RKO (cell line): ENCODE measurements around the gene EIF5.
A peak's percentile ranks its signal among the peaks of the same experiment; 100 is the strongest.
"Not testable (repeated sequence)": the region's sequence is repeated elsewhere in the genome, so short reads cannot be mapped to it uniquely, and the experiment has no call there.

Experiments
- DNase-seq: peaks from one replicate; pipeline ENCODE4 v3.0.0-alpha.2; 2016; ENCODE audit warnings: low spot score

The EIF5 gene

DNA sequence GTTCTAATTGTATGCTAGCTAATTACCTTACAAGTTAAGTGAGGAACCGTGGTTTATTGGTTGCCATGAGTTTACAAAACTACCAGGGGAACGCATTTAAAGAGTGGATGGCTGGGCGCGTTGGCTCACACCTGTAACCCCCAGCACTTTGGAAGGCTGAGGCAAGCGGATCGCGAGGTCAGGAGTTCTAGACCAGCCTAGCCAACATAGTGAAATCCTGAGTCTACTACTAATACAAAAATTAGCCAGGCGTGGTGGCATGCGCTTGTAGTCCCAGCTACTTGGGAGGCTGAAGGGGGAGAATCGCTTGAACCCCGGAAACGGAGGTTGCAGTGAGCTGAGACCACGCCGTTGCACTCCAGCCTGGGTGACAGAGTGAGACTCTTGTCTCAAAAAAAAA, 2.2 kb downstream of the EIF5 start:
- DNase-seq, result no peak

DNA sequence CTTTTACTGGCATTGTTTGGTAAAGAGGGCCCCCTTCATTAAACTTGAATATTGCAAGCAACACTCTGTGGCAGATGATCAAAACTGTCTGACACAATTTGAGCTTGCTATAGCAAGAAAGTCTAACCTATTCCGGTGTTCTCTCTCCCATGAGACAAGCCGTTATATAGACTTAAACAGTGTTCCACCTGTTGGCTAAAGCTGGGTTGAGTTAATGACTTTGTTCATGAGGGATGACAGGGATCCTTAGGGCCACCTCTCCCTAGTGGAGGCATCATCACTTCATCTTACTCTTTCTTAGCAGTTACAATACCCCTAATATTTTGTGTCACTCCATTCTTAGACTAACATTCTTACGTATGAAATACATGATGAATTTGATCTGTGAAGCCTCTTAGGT, 3.8 kb downstream of the EIF5 start:
- no peak for DNase-seq

DNA sequence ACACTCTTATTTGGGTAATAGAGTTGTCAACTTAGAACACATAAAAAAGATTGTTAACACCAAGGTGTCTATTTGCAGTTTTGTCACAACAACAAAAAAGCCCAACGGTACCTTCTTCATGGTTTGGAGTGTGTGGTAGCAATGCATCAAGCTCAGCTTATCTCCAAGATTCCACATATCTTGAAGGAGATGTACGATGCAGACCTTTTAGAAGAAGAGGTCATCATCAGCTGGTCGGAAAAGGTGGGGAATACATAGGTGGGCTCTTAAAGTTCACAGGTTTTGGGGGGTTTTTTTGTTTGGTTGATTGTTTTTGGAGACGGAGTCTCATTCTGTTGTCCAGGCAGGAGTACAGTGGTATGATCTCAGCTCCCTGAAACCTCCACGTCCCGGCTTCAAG, 5.5 kb downstream of the EIF5 start:
- no peak for DNase-seq

DNA sequence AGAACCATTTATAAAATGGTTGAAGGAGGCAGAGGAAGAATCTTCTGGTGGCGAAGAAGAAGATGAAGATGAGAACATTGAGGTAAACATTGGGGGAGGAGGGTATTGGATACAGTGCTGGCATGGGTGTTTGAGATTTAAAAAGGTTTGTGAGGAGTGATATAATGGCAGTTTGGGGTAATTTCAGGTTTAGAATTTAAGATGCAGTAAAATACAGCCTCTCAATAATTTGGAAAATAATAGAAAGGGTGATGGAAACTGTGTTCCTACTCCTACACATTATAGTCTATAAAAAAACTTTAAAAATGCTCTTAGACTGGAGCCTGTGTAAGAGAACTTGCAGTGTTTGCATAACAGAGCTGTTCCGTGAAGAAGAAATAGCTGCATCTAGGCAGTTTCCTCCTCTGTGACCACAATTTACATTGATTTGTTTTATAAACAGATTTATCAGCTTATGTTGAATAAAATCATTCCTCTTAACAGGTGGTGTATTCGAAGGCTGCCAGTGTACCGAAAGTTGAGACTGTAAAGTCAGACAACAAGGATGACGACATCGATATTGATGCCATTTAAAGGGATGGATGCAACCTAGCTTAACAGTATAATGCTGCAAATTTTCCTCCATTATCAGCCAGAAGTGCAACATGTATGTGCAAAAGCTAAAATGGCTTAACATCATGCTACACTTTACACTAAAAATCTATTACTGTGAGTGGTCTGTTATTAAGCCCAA, 6.6 kb downstream of the EIF5 start:
- DNase-seq, result no peak

DNA sequence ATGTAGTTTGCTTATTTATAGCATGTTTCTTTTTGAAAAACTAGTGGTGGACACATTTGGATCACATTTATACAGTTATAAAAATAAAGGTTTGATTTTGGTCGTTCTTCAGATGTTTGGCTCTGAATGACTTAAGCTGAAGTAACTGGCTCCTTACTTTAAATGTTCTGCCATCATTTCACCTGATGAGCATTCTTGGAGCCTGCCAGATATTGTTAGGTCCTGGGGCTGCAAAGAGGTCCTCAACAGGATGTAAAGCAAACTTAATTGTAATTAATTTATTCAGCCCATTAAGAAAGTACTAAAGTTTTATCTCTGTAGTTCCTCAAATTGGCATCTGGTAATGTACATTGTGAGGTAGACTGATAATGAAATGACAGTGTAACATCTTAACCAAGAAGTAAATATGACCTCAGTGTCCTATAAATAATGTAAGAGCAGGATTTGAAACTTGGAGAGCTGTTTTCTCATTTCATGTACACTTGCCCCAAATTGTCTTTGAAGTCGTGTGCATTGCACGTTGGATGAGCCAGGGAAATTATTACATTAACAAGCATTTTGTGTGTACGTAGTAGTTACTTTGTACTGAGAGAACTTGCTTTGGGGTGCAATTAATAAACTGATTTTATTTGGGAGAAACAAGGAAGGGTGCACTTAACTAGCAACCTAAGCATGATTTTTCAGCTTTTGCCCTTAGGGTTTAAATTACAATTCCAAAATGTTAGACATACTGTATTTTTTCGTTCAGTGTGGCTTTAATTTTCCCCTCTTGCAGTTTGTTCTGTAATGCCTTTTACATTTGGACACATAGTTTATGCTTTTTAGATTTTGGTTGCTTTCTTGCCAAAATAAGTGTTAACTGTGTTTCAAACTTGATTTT, 7.5 kb downstream of the EIF5 start:
- no peak for DNase-seq

DNA sequence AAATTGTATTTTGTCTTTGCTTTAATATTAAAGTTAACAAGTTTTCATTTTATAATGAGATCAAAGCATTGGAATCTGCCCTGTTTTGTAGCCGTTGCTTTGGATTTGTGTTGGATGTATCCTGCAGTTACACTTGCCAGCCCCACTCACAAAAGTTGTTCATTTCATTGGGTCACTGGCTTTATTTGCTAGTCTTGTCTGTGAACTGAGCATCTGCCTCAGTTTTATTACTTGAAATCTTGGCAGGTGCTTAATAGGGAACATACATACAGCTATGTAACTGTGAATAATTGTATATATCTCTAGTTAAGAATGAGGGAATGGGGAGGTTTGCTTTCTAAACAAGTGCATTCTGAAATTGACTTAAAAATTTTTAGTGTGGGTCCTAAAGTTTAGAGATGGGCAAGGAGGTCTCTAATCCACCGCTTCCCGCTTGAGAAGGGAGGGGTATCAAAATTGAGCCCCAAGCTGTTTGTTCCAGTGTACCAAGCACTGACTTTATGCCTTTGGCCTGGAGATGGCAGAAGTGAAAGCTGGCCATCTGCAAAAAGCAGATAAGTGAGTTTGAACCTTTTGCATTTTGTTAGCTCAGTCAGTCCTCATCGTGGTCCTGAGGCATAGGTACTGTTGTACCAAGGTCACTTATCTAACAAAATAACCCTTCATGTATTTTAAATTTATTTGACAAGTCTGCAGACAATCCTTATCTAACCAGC, 9.3 kb downstream of the EIF5 start:
- DNase-seq, result no peak

DNA sequence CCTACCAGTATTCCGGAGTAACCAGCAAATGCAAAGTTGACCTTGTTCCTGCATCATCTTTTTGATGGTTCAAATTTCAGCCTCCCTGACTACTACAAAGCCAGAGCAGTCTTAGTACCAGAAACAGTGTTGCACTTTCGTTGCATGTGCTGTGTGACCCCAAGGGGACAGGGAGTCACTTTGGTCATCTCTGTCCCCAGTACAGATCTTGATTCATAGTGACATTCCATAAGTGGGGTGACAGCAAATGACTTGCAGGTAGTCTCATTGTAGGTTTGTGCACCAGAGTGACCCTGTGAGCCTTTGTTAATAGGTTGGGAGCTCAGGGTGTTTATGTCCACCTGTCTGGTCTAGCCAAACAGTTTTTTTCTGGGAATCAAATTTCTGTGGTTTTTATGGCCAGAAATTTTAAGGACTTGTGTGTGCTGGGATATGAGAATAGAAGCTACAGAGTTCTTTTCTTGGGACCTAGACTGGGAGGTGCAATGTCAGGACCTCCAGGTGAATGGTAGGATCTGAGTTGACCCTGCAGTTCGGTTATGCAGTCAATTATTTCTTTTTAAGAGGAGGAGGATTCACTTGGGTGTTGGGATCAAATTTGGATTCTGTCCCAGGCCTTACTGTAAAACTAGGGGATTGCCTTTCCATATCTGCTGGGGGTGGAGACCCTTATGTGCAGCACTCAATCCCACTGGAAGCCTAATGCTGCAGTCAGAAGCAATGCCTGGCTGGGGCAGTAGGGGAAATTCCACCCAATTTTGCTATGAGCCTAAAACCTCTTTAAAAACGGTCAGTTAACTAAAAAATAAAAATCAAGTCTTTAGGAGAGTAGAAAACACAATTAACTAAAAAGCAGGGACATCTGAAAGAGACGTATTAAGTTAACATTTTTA, 10.1 kb downstream of the EIF5 start:
- DNase-seq, result no peak

DNA sequence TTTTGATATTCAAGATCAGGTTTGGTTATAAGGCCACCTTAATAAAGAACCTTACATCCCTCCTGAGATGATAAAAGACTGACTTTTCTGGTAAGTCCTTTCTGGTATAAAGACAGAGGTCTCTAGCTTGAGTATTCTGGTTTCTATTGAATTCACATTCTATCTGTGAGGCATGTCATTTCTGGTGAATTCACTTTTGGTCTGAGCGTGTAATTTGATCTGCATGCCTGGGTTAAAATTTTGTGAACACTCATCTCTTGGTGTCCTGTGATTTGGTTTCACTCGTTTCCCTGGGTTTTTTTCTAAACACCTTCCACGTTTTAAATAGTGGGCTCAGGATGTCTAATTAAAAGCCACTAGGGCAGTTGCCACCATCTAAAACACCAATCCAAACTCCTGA, 12.2 kb downstream of the EIF5 start:
- no peak for DNase-seq

DNA sequence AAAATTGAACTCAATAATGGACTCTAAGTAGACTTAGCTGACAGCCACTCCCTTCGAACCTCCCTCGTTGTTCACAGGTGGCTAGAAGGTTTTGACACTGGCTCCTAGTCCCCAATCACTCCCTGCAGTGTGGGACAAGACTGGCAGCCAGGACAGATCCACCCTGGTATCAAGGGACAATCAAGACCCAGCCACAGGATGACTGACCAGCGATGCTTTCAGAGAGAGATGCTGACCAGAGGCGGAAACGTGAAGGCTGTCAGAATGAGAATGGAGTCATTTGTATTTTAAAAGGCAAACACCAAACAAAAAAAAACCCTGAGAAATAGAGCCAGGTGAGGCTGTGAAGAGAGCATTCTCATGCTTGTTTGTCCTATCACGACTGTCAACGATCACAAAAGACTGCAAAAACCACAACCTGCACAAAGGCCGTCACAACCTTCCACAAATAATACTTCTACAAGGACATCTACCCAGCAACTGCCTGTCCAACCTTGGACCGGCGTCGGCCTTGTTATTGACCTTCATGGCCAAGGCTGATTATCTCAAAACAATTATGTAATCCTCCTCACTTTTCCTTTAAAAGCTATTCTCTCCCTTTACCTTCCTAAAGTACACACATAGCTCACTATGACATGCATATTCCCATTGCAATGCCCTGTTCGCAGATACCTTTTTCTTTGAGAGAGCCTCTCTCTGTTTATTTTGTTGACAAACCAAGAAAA, 13.2 kb downstream of the EIF5 start:
- no peak for DNase-seq

DNA sequence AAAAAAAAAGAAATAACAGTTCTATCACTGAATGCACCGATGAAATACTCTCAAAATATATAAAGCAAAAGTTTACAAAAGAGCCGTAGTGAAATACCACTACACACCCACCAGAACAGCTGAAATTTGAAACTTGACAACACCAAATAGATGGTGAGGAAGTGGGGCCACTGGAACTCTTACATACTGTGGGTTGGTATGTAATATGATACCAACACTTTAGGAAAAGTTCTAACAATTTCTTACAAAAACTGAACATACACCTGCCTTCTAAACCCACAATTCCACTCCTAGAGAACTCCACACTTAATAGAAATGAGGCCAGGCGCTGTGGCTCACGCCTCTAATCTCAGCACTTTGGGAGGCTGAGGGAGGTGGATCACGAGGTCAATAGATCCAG, 14.1 kb downstream of the EIF5 start:
- no peak for DNase-seq

DNA sequence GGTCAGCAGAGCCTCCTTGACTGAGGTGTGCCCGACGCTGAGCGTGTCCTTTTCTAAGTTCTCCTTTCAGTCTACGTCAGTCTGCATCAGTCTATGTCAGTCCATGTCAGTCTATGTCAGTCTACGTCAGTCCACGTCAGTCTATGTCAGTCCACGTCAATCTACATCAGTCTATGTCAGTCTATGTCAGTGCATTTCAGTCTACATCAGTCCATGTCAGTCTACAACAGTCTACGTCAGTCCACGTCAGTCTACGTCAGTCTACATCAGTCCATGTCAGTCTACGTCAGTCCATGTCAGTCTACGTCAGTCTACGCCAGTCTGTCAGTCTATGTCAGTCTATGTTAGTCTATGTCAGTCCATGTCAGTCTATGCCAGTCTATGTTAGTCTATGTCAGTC, 15.9 kb downstream of the EIF5 start:
- DNase-seq, result no peak

DNA sequence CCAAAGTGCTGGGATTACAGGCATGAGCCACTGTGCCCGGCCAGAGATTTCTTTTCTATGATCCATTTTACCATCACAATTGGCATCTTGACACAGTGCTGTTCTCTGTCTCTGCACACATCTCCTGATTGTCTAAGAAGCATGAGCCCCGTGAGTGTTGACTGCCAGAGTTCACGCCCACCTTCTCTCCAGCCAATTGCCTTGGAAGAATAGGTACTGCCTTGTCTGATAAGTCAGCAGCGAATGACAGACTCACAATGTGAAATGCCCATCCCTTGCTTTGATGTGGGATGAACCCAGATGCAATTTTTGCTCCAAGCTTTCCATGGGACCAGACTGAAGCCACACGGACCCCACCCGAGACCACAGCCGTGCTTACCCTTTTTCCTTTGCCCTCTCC, 19.3 kb downstream of the EIF5 start:
- DNase-seq, result no peak

DNA sequence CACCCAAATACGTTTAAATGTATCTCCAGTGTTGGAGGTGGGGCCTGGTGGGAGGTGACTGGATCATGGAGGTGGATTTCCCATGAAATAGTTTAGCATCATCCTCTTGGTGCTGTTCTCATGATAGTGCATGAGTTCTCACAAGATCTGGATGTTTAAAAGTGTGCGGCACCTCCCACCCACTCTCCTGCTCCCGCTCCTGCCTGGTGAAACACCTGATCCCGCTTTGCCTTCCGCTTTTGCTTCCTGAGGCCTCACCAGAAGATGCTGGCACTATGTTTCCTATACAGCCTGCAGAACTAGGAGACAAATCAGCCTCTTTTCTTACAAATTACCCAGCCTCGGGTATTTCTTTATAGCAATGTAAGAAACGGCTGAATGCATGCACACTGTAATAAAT, 20.1 kb downstream of the EIF5 start:
- DNase-seq, result no peak

DNA sequence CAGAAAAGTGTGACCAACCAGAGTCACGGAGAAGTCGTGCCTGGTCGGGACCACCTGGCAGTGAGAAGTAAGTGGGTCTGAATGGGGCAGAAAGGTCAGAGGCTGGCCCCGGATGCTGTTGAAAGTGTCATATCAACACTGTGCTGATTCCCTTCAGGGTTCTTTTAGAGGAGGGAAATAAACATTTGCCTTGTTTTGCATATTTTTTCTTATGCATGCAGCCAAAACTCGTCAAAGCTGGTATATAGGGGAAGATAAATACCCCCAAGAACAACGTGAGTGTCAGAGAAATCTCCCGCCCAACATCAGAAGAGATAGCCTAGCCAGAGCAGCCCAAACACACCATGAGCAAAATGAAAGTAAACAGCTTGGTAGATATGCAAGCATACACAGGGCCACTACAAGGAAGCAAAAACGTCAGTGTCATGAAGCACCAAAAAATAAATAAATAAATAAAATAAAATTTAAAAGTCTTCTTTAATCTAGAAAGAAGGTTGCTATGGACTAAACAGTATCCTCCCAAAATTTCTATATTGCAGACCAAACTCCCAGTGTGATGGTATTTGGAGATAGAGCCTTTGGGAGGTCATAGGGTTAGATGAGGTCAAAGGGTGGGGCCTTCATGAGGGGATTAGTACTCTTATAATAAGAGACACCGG, 22.1 kb downstream of the EIF5 start:
- DNase-seq, result no peak

DNA sequence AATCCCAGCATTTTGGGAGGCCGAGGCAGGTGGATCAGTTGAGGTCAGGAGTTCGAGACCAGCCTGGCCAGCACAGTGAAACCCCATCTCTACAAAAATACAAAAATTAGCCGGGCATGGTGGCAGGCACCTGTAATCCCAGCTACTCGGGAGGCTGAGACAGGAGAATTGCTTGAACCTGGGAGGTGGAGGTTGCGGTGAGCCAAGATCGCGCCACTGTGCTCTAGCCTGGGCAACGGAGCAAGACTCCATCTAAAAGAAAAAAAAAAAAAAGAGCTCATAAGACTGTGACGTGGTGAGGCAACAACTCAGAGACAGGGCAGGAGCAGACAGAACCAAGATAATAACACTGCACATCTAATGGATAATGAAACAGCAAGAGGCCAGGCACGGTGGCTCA, 23.5 kb downstream of the EIF5 start:
- DNase-seq, result not testable (repeated sequence)

DNA sequence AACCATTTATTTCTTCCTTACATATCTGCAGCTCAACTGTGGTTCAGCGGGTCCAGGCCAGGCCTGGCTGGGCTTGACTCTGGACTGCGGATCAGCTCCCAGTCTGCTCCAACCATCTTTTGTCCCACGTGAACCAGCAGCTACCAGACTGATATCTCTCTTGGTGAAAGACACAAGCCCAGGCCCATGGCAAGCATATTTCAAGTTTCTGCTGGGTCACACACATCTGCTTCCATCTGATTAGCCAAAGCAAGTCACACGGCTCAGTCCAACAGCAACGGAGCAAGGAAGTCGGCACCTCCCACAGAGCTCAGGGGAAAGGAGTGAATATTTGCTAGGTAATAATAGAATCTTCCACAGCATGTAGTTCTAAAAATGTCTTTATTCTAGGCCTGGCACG, 26.5 kb downstream of the EIF5 start:
- no peak for DNase-seq

DNA sequence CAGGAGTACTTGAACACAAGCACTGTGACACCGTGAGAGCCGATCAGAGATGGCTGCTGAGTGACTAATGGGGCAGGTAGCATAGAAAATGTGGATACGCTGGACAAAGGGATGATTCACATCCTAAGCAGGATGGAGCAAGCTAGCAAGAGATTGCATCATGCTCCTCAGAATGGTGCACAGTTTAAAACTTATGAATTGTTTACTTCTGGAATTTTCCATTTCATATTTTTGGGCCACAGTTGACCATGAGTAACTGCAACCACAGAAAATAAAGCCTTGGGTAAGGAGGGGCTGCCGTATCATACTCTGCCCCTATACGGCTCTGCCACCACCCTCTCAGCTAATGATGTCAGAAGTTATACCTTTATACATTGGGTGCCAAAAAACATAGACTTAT, 27.8 kb downstream of the EIF5 start:
- peak; percentile 97 for DNase-seq

DNA sequence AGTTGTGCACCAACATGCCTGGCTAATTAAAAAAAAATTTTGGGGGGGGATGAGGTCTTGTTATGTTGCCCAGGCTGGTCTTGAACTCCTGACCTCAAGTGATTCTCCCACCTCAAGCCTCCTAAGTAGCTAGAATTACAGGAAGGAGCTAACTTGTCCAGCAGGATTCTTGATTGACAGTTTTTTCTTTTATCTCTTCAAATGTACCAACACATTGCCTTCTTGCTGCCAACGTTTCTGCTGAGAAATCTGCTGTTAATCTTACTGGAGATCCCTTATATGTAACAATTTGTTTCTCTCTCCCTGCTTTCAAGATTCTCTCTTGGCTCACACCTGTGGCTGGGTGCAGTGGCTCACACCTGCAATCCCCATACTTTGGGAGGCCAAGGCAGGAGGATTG, 28.7 kb downstream of the EIF5 start:
- peak; percentile 65 for DNase-seq

DNA sequence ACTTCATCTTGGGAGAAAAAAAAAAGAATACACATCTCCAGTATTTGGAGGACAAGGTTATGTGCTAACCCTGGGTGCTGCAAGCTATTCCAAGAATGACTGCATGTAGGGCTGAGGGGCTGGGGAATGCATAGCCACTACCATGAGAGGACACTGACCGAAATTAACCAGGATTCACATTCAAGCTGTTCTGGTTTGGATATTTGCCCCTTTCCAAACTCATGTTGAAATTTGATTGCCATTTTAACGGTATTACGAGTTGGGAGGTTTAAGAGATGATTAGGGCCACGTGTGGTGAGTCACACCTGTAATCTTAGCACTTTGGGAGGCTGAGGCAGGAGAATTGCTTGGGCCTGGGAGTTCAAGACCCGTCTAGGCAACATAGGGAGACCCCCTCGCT, 32.7 kb downstream of the EIF5 start:
- no peak for DNase-seq

DNA sequence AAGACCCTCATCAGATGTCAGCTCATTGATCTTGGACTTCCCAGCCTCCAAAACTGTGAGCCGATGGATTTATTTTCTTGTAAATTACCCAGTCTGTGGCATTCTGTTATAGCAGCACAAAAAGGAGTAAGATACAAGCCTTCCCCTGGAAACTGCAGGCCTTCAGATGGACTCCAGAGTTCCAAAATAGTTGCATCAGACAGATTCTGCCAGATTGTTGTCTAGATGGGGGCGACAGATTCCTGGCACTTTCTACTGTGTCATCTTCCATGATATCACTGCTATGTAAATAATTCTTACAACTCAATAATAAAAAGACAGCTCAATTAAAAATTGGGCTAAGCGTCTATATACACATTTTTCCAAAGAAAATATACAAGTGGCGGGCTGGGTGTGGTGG, 34.0 kb downstream of the EIF5 start:
- no peak for DNase-seq

DNA sequence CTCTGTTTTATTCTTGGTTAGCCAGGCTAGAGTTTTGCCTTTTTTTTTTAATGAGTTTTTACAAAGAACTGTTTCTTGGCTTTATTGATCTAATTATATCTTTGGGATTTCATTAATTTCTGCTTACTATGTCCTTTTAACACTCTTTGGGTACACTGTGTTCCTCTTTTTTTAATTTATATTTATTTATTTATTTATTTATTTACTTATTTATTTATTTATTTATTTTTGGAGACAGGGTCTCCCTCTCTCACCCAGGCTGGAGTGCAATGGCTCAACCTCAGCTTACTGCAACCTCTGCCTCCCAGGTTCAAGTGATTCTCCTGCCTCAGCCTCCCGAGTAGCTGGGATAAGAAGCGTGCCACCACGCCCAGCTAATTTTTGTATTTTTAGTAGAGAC, 36.0 kb downstream of the EIF5 start:
- DNase-seq, result no peak
